ENCODE data around the gene SPECC1. TPM values are rescaled to one million over a fixed set of nuclear protein-coding genes. Genes with fewer than 3 reads are reported as not detected.

Gene SPECC1
- total RNA-seq, 6 experiments from 2014 or later = 19.2 to 33.7 (median 29.4) TPM

- Mint-ChIP-seq H3K27ac (no peak overlapping the region), H3K9me3 (peaks cover 23% of the 10 kb centered on the region), H3K36me3 (ENCODE audit: low read depth) (peaks cover 16% of the 10 kb centered on the region; the same call in 1 of the 2 replicates), H3K4me1 (ENCODE audit: low read depth) (peaks cover 35% of the 10 kb centered on the region), H3K27me3 (ENCODE audit: insufficient read depth) (no peaks in the 10 kb centered on the region), H3K4me3 (no peak overlapping the region)
- DNase-seq = no peak
- no peak for TF ChIP-seq CTCF (IDR thresholded peaks at IDR 0.05)
Measured at GRCh38 chr17:20197272-20197926, 188.2 kb downstream of the SPECC1 start.

- H3K4me1 Mint-ChIP-seq (ENCODE audit: low read depth) = peaks cover 56% of the 10 kb centered on the region
- H3K27ac Mint-ChIP-seq = peak overlapping the region; percentile 22; the same call in 1 of the 2 replicates
- no peak for DNase-seq
Measured at GRCh38 chr17:20200016-20200795, 191.0 kb downstream of the SPECC1 start.

DNA sequence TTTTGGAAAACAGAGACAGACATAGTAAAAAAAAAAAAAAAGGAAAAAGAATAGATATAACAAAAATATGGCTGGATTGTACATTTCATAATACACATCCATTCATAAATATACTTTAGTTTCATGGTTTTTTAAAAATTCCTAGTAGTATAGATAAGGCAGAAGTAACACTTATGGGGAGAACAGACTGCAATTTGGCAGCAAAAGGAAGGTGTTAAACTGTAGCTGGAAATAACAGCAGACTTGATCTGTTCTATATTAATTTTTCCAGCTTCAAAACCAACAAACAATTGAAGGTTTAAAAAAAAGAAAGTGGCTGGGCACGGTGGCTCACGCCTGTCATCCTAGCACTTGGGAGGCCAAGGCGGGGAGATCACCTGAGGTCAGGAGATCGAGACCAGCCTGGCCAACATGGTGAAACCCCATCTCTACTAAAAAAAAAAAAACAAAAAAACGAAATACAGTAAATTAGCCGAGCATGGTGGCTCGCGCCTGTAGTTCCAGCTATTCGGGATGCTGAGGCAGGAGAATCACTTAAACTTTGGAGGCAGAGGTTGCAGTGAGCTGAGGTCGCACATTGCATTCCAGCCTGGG is 191.8 kb downstream of the SPECC1 start:
- H3K4me1 Mint-ChIP-seq (ENCODE audit: low read depth) = peaks cover 63% of the 10 kb centered on the region
- H3K4me3 Mint-ChIP-seq = no peak overlapping the region
- peaks cover 21% of the 10 kb centered on the region for H3K9me3 Mint-ChIP-seq
- no peak for TF ChIP-seq CTCF (IDR thresholded peaks at IDR 0.05)
- no peak overlapping the region for H3K27ac Mint-ChIP-seq
- peaks cover 30% of the 10 kb centered on the region; the same call in 1 of the 2 replicates for H3K36me3 Mint-ChIP-seq (ENCODE audit: low read depth)
- no peaks in the 10 kb centered on the region; the same call in none of the 2 replicates for H3K27me3 Mint-ChIP-seq (ENCODE audit: insufficient read depth)
- DNase-seq = no peak

More at GRCh38 chr17:20200016-20200795, 191.0 kb downstream of the SPECC1 start:
- H3K4me3 Mint-ChIP-seq = no peak overlapping the region; the same call in 1 of the 2 replicates
- 0 out of 2 replicates have a peak, but pooled peaks have one; percentile 11 for TF ChIP-seq CTCF (IDR thresholded peaks at IDR 0.05)
- peaks cover 31% of the 10 kb centered on the region; the same call in 1 of the 2 replicates for H3K36me3 Mint-ChIP-seq (ENCODE audit: low read depth)
- H3K27me3 Mint-ChIP-seq (ENCODE audit: insufficient read depth) = no peaks in the 10 kb centered on the region; the same call in none of the 2 replicates
- H3K9me3 Mint-ChIP-seq = peaks cover 23% of the 10 kb centered on the region

DNA sequence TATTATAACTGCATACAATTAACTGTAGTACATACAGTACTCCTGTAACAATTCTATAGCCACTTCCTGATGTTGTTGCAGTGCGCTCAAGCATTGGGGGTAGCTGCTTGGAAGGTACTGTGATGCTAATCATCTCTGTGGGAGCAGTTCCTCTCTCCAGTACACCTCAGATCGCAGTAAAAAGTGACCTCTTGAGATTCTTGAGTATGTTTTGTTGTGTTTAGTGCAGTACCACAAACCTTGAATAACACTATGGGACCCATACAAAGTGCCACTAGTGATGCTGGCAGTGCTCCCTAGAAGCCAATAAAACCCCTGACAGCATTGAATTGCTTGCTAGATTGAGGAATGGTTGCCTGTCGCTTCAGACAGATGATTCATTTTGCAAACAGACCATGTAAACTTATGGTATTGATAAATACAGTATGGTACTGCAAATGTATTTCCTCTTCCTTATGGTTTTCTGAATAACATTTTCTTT is 193.0 kb downstream of the SPECC1 start:
- H3K27ac Mint-ChIP-seq = no peak overlapping the region
- no peak overlapping the region for H3K4me3 Mint-ChIP-seq
- no peak for DNase-seq
- TF ChIP-seq CTCF (IDR thresholded peaks at IDR 0.05) = no peak
- peaks cover 12% of the 10 kb centered on the region for H3K9me3 Mint-ChIP-seq
- H3K36me3 Mint-ChIP-seq (ENCODE audit: low read depth) = peaks cover 20% of the 10 kb centered on the region; the same call in 1 of the 2 replicates
- no peaks in the 10 kb centered on the region; the same call in none of the 2 replicates for H3K27me3 Mint-ChIP-seq (ENCODE audit: insufficient read depth)
- peaks cover 75% of the 10 kb centered on the region for H3K4me1 Mint-ChIP-seq (ENCODE audit: low read depth)

GRCh38 chr17:20203018-20203417 is 193.9 kb downstream of the SPECC1 start:
- Mint-ChIP-seq H3K9me3 (peaks cover 9% of the 10 kb centered on the region), H3K4me1 (ENCODE audit: low read depth) (peaks cover 84% of the 10 kb centered on the region), H3K27ac (no peak overlapping the region), H3K4me3 (no peak overlapping the region), H3K36me3 (ENCODE audit: low read depth) (peaks cover 20% of the 10 kb centered on the region; the same call in 1 of the 2 replicates), H3K27me3 (ENCODE audit: insufficient read depth) (no peaks in the 10 kb centered on the region; the same call in none of the 2 replicates)
- TF ChIP-seq CTCF (IDR thresholded peaks at IDR 0.05) = no peak
- DNase-seq = no peak
